Left ventricle myocardium superior (tissue), 1 donor: Measurements from ENCODE around the gene PTPN21. TPM values are rescaled to one million over a fixed set of nuclear protein-coding genes. Genes with fewer than 3 reads are reported as not detected.

Source experiments
- ATAC-seq: fragments of 200-7000 bp; cut with Tn5 transposase; one replicate; pipeline ENCODE4 v1.9.1; 2020; ENCODE audit warnings: mild to moderate bottlenecking, moderate library complexity
- DNase-seq: peaks from one replicate; pipeline ENCODE4 v3.0.0-alpha.2; 2020
- intact Hi-C: fragments of 100-400 bp; cut with micrococcal nuclease; formaldehyde crosslinking; loops from one replicate; pipeline ENCODE4 v1.11.0; 2022
- total RNA-seq: library from RNA; stranded (reverse); fragmentation: NEBNext Ultra II Directional; extraction: Animal tissue kit (Norgen Biotek cat#: 25700); gene quantifications from one replicate; pipeline ENCODE4 v1.2.1, GENCODE V29; 2021
- donor health status: DM: no; HTN: yes; CAD: no; lungs with severe emphysema.

PTPN21 gene
- total RNA-seq, 1 donor from 2014 or later: 37.8 TPM

DNA sequence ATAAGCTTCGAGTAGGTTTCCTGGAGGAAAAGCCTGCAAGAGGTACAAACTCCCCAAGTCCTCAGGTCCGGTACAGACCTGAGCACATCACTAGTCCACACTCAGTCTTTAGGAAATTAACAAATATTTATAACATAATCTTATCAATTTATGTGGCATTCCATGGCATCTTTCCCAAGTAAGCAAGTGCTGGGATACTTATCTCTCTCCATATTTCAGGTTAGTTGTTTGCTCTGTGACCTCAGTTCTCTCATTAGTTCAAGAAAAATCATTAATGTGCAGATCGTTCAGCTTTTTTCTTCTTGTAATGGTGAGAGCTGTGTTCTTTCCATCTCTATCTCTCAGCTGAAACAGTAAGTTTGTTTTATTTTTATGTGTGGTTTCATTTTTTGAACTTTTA lies 134.6 kb downstream of the PTPN21 start:
- intact Hi-C loops: no loop called here
- no peak for ATAC-seq
- no peak for DNase-seq

DNA sequence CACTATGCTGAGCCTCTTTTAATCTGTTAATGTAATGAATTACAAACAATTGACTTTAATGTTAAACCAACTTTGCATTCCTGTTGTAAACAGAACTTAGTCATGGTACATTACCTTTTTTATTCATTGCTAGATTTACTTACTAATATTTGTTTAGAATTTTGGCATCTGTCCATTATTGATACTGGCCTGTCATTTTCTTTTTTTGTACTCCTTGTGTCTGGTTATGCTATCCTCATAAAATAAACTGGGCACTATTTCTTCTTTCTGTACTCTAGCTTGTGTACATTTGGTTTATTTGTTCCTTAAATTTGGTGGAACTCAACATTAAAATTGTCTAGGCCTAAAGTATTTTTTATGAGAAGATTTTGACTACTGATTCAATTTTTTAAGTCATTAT lies 137.2 kb downstream of the PTPN21 start:
- ATAC-seq (no peak), DNase-seq (no peak)
- intact Hi-C loops: no loop called here

Other genes starting within 250 kb of the PTPN21 start
- not detected for gene KCNK10, start 231.7 kb downstream of the PTPN21 start, total RNA-seq
- 10.3 TPM for gene SPATA7, start 169.3 kb downstream of the PTPN21 start, total RNA-seq
- gene ZC3H14, start 8.0 kb upstream of the PTPN21 start, total RNA-seq: 49.4 TPM
- gene EML5, start 237.9 kb upstream of the PTPN21 start, total RNA-seq: 0.25 TPM